Parathyroid adenoma (tissue), 2 donors: ENCODE measurements around the gene SLC22A4.
A peak's percentile ranks its signal among the peaks of the same experiment; 100 is the strongest.

Experiments
- H2AFZ ChIP-seq: fragments of 300-600 bp; sonication (generic); one replicate; pipeline ENCODE4 v1.7.0; 2017; ENCODE audit warnings: antibody characterized with exemption, mild to moderate bottlenecking
- H3K27ac ChIP-seq: fragments of 300-600 bp; sonication (generic); one replicate; pipeline ENCODE4 v1.7.0; 2017
- H3K27me3 ChIP-seq: fragments of 300-600 bp; sonication (generic); one replicate; pipeline ENCODE4 v1.7.0; 2017; ENCODE audit warnings: low read length; ENCODE audit not compliant: control insufficient read depth, insufficient read depth
- H3K36me3 ChIP-seq: fragments of 300-600 bp; sonication (generic); one replicate; pipeline ENCODE4 v1.7.0; 2017; ENCODE audit warnings: low read length; ENCODE audit not compliant: control insufficient read depth, insufficient read depth
- H3K4me1 ChIP-seq: fragments of 300-600 bp; sonication (generic); one replicate; pipeline ENCODE4 v1.7.0; 2017; ENCODE audit warnings: control low read depth
- H3K4me2 ChIP-seq: fragments of 300-600 bp; sonication (generic); one replicate; pipeline ENCODE4 v1.7.0; 2017; ENCODE audit warnings: low read length
- H3K4me3 ChIP-seq: fragments of 300-600 bp; sonication (generic); one replicate; pipeline ENCODE4 v1.7.0; 2017; ENCODE audit warnings: low read depth, low read length
- H3K79me2 ChIP-seq: fragments of 300-600 bp; sonication (generic); one replicate; pipeline ENCODE4 v1.7.0; 2017; ENCODE audit warnings: control low read depth
- H3K9ac ChIP-seq: fragments of 300-600 bp; sonication (generic); one replicate; pipeline ENCODE4 v1.7.0; 2017; ENCODE audit warnings: mild to moderate bottlenecking
- H3K9me3 ChIP-seq: fragments of 300-600 bp; sonication (generic); one replicate; pipeline ENCODE4 v1.7.0; 2017; ENCODE audit warnings: low read length; ENCODE audit not compliant: control insufficient read depth
- CTCF ChIP-seq: fragments of 300-600 bp; sonication (generic); IDR thresholded peaks from one replicate; pipeline ENCODE4 v1.7.0; 2017; ENCODE audit warnings: antibody characterized with exemption, mild to moderate bottlenecking
- donor health status: primary hyperparathyroidism.

The SLC22A4 gene

DNA sequence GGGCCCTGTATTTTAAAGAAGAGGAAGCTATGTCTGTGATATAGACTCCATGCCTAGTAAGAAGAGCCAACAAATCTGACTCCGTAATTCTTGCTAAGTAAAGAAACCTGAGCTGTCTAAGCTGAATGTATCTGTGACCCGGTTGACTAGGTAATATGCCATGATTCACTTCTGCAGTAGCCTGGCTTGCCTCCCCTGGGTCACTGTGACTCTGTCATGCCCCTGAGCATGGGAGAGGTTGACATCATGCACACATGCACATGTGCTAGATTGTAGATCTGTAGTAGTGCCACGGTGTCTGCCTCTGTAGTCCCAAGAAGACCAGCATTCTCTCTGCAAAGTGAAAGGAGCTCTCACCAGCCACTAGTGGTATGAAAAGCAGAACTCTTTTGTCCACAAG lies 84.4 kb downstream of the SLC22A4 start:
- Histone ChIP-seq H3K36me3 (no peaks in the 10 kb centered on the region), H2AFZ (no peak overlapping the region), H3K9ac (no peak overlapping the region), H3K4me1 (peaks cover 31% of the 10 kb centered on the region), H3K27me3 (no peaks in the 10 kb centered on the region), H3K27ac (peak overlapping the region; percentile 27), H3K79me2 (peaks cover 51% of the 10 kb centered on the region), H3K4me2 (peak overlapping the region; percentile 27), H3K4me3 (no peak overlapping the region), H3K9me3 (no peaks in the 10 kb centered on the region)
- no peak for TF ChIP-seq CTCF

GRCh38 chr5:132380047-132380446 lies 85.9 kb downstream of the SLC22A4 start:
- Histone ChIP-seq H3K4me1 (peaks cover 23% of the 10 kb centered on the region), H3K4me3 (no peak overlapping the region), H3K9ac (no peak overlapping the region), H3K27me3 (no peaks in the 10 kb centered on the region), H3K9me3 (no peaks in the 10 kb centered on the region), H3K36me3 (no peaks in the 10 kb centered on the region), H3K79me2 (peaks cover 40% of the 10 kb centered on the region), H2AFZ (no peak overlapping the region), H3K27ac (no peak overlapping the region), H3K4me2 (no peak overlapping the region)
- no peak for TF ChIP-seq CTCF

DNA sequence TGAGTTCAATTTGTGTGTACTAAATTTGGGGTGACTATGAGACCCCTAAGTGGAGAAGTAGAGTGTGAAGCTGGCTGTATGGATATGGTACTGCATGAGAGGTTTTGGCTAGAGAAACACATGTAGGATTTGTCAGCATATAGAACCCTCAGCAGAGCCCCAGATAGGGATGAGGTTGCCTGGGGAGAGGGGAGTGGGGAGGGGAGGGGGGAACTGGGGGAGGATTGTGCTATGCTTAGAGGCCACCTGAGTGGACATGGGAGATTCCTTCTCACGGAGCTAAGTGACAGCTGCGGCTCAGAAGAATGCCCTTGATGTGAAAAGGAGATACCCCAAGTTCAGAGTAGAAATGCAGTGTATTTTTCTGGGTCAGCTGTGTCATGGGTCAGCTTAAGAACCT lies 86.5 kb downstream of the SLC22A4 start:
- Histone ChIP-seq H3K79me2 (peaks cover 42% of the 10 kb centered on the region), H3K4me3 (no peak overlapping the region), H3K4me2 (no peak overlapping the region), H3K27ac (no peak overlapping the region), H3K9ac (no peak overlapping the region), H3K27me3 (no peaks in the 10 kb centered on the region), H3K4me1 (peaks cover 30% of the 10 kb centered on the region), H3K9me3 (no peaks in the 10 kb centered on the region), H2AFZ (no peak overlapping the region), H3K36me3 (no peaks in the 10 kb centered on the region)
- TF ChIP-seq CTCF: no peak

- no peak overlapping the region for H3K27ac ChIP-seq
- peaks cover 34% of the 10 kb centered on the region for H3K4me1 ChIP-seq
- H3K27me3 ChIP-seq: no peaks in the 10 kb centered on the region
- H3K9me3 ChIP-seq: no peaks in the 10 kb centered on the region
- no peaks in the 10 kb centered on the region for H3K36me3 ChIP-seq
- no peak overlapping the region for H3K4me3 ChIP-seq
- no peak overlapping the region for H2AFZ ChIP-seq
- H3K79me2 ChIP-seq: peaks cover 35% of the 10 kb centered on the region
- H3K4me2 ChIP-seq: no peak overlapping the region
- no peak for TF ChIP-seq CTCF
- no peak overlapping the region for H3K9ac ChIP-seq
Observed at GRCh38 chr5:132381614-132382013, 87.4 kb downstream of the SLC22A4 start.

- H3K27ac ChIP-seq: no peak overlapping the region
- no peak overlapping the region for H3K4me3 ChIP-seq
- TF ChIP-seq CTCF: no peak
- H3K27me3 ChIP-seq: no peaks in the 10 kb centered on the region
- H3K4me1 ChIP-seq: peaks cover 28% of the 10 kb centered on the region
- no peak overlapping the region for H2AFZ ChIP-seq
- H3K9ac ChIP-seq: no peak overlapping the region
- peaks cover 26% of the 10 kb centered on the region for H3K79me2 ChIP-seq
- H3K4me2 ChIP-seq: no peak overlapping the region
- no peaks in the 10 kb centered on the region for H3K9me3 ChIP-seq
- H3K36me3 ChIP-seq: no peaks in the 10 kb centered on the region
Observed at GRCh38 chr5:132383261-132383660, 89.1 kb downstream of the SLC22A4 start.
